Fibroblast of mammary gland (primary cell): Measurements from ENCODE around the gene MYL6B.

Experiments
- DNase-seq: peaks from one replicate; pipeline ENCODE4 v3.0.0-alpha.2; 2010; ENCODE audit warnings: low read depth
- H3K4me3 ChIP-seq: 2 replicates; pipeline ENCODE4 v1.5.1; 2011; ENCODE audit warnings: low read depth, mild to moderate bottlenecking, low read length, moderate library complexity; ENCODE audit not compliant: control insufficient read depth
- CTCF ChIP-seq: conservative IDR thresholded peaks from 2 replicates; pipeline ENCODE4 v1.5.1; 2011; ENCODE audit warnings: low read depth, low read length, inconsistent platforms; ENCODE audit not compliant: control insufficient read depth, insufficient read depth

MYL6B gene

GRCh38 chr12:56124133-56124532 is 28.3 kb upstream of the MYL6B start:
- no peak for TF ChIP-seq CTCF
- H3K4me3 ChIP-seq: no peak overlapping the region
- no peak for DNase-seq

DNA sequence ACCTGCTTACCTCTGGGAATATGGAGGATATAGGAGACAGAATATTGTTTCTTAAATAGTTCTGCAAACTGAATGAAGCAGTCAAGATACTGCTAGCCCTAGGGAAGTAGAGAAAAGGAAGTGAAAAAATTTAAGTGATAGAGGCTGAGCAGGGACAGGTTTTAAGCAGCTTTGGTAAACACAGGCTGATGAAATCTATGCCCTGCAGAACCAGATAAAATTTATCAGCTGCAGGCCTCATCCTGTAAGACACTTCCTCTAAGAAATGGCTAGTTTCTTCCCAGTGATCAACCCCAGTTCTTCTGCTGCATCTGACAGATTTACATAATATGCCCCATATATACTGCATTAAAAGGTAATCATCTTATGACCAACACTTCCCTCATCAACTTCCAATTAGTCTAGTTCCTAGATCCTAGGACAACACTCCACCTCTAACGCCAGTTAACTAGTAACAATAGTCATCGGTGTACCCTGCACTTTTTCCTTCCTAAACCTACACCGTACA is 25.6 kb upstream of the MYL6B start:
- no peak for TF ChIP-seq CTCF
- H3K4me3 ChIP-seq: no peak overlapping the region
- DNase-seq: no peak

DNA sequence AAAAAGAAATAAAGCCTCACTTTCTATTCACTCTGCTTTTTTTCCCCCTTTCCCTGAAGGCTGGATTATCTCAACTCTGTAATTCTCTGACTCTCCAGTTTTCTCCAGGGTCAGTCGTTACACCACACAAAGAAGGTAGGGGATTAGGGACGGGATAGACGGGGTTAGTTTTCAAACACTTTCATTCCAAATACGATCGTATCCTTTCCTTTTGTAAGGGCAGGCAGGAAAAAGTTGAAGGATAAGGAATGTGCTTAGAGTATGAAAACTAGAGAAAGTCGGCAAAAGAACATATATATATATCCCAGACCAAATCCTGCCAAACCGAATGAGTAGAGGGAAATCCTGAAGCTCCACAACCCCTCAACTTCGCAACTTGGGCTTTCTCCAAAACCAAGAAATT is 24.9 kb upstream of the MYL6B start:
- H3K4me3 ChIP-seq: peak overlapping the region; percentile 46
- no peak for TF ChIP-seq CTCF
- DNase-seq: no peak

GRCh38 chr12:56127888-56128669 is 24.3 kb upstream of the MYL6B start, which contains the start of gene ESYT1:
Gene ESYT1, plus strand, starts transcription at chr12:56128267. Its CDS starts 53 bp downstream, at chr12:56128320.
- TF ChIP-seq CTCF: no peak
- H3K4me3 ChIP-seq: peak within 1 kb of the TSS; percentile 89
- DNase-seq: peak; percentile 99

GRCh38 chr12:56128670-56129205 is 23.6 kb upstream of the MYL6B start:
- TF ChIP-seq CTCF: no peak
- peak overlapping the region; percentile 89 for H3K4me3 ChIP-seq
- DNase-seq: no peak

GRCh38 chr12:56129206-56129941 is 23.0 kb upstream of the MYL6B start:
- DNase-seq: peak; percentile 30
- TF ChIP-seq CTCF: no peak
- peak overlapping the region; percentile 89 for H3K4me3 ChIP-seq
